Measurements from ENCODE around the gene CCM2. TPM values are rescaled to one million over a fixed set of nuclear protein-coding genes. Genes with fewer than 3 reads are reported as not detected.

Gene CCM2
- total and polyA plus RNA-seq, 7 donors: 28.1 to 54.2 (median 34.1) TPM

- peak; percentile 48 for DNase-seq
- 80 to 82% methylated on average over 8 of the region's 8 CpGs for WGBS, 2 donors
- Histone ChIP-seq H3K27me3 (no peaks in the 10 kb centered on the region), H3K36me3 (peaks cover 27 to 50% (median 33%) of the 10 kb centered on the region in 4 donors), H3K27ac (no peak overlapping the region), H3K4me1 (no peaks in the 10 kb centered on the region), H3K9me3 (no peaks in the 10 kb centered on the region), H3K4me3 (no peak overlapping the region)
- intact Hi-C loops (cut with DNase I): no loop called here
- TF ChIP-seq POLR2A (IDR thresholded peaks at IDR 0.05) (no peak), EP300 (IDR thresholded peaks at IDR 0.05) (no peak), CTCF (IDR thresholded peaks at IDR 0.05) (no peak), POLR2AphosphoS5 (IDR thresholded peaks at IDR 0.05) (no peak)
Measured at GRCh38 chr7:45078125-45078681, 78.2 kb downstream of the CCM2 start.

- no peaks in the 10 kb centered on the region for H3K27me3 ChIP-seq
- H3K4me1 ChIP-seq: no peaks in the 10 kb centered on the region
- no peak overlapping the region for H3K27ac ChIP-seq
- H3K36me3 ChIP-seq: peaks cover 13 to 28% (median 17%) of the 10 kb centered on the region in 4 donors
- H3K9me3 ChIP-seq: no peaks in the 10 kb centered on the region
- intact Hi-C loops (cut with DNase I): no loop called here
- no peak overlapping the region for H3K4me3 ChIP-seq
- no peak for DNase-seq
- TF ChIP-seq CTCF (IDR thresholded peaks at IDR 0.05) (no peak), EP300 (IDR thresholded peaks at IDR 0.05) (no peak), POLR2A (IDR thresholded peaks at IDR 0.05) (no peak), POLR2AphosphoS5 (IDR thresholded peaks at IDR 0.05) (no peak)
- WGBS, 2 donors: 89 to 90% methylated on average over 17 of the region's 17 CpGs
Measured at GRCh38 chr7:45080265-45080957, 80.4 kb downstream of the CCM2 start.

- 85 to 91% methylated on average over 14 of the region's 14 CpGs for WGBS, 2 donors
- H3K9me3 ChIP-seq: no peaks in the 10 kb centered on the region
- peaks cover 6 to 21% (median 10%) of the 10 kb centered on the region in 4 donors for H3K36me3 ChIP-seq
- H3K4me3 ChIP-seq: no peak overlapping the region
- no peaks in the 10 kb centered on the region for H3K27me3 ChIP-seq
- H3K27ac ChIP-seq: no peak overlapping the region
- DNase-seq: peak; percentile 56
- intact Hi-C loops (cut with DNase I): no loop called here
- no peak for TF ChIP-seq POLR2A (IDR thresholded peaks at IDR 0.05)
- no peak for TF ChIP-seq POLR2AphosphoS5 (IDR thresholded peaks at IDR 0.05)
- TF ChIP-seq CTCF (IDR thresholded peaks at IDR 0.05): no peak
- no peak for TF ChIP-seq EP300 (IDR thresholded peaks at IDR 0.05)
- H3K4me1 ChIP-seq: no peaks in the 10 kb centered on the region
Measured at GRCh38 chr7:45080958-45081669, 81.1 kb downstream of the CCM2 start.

- DNase-seq: no peak
- intact Hi-C loops (cut with DNase I): no loop called here
- Histone ChIP-seq H3K36me3 (peaks cover 5 to 16% (median 6%) of the 10 kb centered on the region in 4 donors), H3K4me1 (no peaks in the 10 kb centered on the region), H3K27me3 (no peaks in the 10 kb centered on the region), H3K9me3 (no peaks in the 10 kb centered on the region), H3K27ac (peak overlapping the region in 1 of 4 donors; percentile 34), H3K4me3 (no peak overlapping the region)
- WGBS, 2 donors: 92 to 95% methylated on average over 9 of the region's 9 CpGs
- TF ChIP-seq POLR2AphosphoS5 (IDR thresholded peaks at IDR 0.05) (no peak), CTCF (IDR thresholded peaks at IDR 0.05) (no peak), POLR2A (IDR thresholded peaks at IDR 0.05) (no peak), EP300 (IDR thresholded peaks at IDR 0.05) (no peak)
Measured at GRCh38 chr7:45081670-45081974, 81.6 kb downstream of the CCM2 start.
